ENCODE measurements around the gene DUXA.

DNA sequence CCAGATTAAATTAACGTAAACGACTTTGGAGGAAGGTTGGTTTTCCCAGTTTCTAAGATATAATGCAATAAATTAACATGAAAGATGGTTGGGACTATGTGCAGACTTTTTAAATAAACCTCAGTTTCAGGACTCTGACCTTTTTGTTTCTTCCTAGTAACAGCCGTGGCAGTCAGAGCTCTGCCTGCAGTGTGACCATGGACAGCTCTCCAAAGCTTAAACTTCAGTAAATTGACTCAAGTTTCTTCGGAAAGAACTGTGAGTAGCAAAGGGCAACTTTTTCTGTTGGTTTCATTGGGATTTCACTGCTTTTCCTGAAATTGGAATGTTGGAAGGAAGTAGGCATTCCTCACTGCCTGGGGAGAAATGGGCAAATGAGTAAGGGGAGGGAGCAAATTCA, 43.4 kb downstream of the DUXA start:
- TF ChIP-seq, protein P1, sequence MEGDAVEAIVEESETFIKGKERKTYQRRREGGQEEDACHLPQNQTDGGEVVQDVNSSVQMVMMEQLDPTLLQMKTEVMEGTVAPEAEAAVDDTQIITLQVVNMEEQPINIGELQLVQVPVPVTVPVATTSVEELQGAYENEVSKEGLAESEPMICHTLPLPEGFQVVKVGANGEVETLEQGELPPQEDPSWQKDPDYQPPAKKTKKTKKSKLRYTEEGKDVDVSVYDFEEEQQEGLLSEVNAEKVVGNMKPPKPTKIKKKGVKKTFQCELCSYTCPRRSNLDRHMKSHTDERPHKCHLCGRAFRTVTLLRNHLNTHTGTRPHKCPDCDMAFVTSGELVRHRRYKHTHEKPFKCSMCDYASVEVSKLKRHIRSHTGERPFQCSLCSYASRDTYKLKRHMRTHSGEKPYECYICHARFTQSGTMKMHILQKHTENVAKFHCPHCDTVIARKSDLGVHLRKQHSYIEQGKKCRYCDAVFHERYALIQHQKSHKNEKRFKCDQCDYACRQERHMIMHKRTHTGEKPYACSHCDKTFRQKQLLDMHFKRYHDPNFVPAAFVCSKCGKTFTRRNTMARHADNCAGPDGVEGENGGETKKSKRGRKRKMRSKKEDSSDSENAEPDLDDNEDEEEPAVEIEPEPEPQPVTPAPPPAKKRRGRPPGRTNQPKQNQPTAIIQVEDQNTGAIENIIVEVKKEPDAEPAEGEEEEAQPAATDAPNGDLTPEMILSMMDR (conservative IDR thresholded peaks at IDR 0.05 in 1 of 2, IDR thresholded peaks at IDR 0.05 in 1 of 2; ENCODE audit: low read depth in 1 of 2, low read length in 2 of 2): no peak
- TF ChIP-seq EZH2 (IDR thresholded peaks at IDR 0.05; ENCODE audit: low read length, missing control alignments): no peak

Data from fibroblast of lung (primary cell).